PC-9 (cell line): Measurements from ENCODE around the gene POMGNT1.

Experiments used
- EZH2 ChIP-seq: fragments of 200-600 bp; sonication (generic); IDR thresholded peaks from 2 replicates; pipeline ENCODE4 v1.8.0; 2017; ENCODE audit warnings: antibody characterized with exemption, low read depth
- TF ChIP-seq, protein P1 (sequence below): fragments of 200-600 bp; sonication (generic); conservative IDR thresholded peaks from 2 replicates; pipeline ENCODE4 v1.6.1; 2017; ENCODE audit warnings: mixed run types, antibody characterized with exemption, mild to moderate bottlenecking, moderate library complexity

DNA sequence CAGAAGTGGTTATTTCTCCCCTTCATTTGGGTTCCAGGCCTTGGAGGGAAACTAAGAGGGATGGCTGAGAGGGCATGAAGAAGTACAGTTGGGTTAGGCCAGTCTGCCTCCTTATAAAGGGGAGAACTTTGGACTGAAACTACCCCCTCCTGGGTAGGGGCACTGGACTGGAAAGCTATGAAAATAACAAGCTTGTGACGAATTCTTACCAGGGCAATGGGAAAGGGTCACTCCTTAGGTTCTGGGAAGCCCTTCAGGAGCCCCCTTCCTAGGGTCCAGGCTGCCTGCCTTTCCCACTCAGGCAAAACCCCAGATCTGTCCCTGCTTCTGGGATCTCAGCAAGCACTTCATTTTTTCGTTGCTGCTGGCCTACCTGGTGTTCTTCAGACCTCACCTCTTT lies 12.2 kb downstream of the POMGNT1 start:
- TF ChIP-seq, protein P1, sequence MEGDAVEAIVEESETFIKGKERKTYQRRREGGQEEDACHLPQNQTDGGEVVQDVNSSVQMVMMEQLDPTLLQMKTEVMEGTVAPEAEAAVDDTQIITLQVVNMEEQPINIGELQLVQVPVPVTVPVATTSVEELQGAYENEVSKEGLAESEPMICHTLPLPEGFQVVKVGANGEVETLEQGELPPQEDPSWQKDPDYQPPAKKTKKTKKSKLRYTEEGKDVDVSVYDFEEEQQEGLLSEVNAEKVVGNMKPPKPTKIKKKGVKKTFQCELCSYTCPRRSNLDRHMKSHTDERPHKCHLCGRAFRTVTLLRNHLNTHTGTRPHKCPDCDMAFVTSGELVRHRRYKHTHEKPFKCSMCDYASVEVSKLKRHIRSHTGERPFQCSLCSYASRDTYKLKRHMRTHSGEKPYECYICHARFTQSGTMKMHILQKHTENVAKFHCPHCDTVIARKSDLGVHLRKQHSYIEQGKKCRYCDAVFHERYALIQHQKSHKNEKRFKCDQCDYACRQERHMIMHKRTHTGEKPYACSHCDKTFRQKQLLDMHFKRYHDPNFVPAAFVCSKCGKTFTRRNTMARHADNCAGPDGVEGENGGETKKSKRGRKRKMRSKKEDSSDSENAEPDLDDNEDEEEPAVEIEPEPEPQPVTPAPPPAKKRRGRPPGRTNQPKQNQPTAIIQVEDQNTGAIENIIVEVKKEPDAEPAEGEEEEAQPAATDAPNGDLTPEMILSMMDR, result no peak
- TF ChIP-seq EZH2, result no peak
